ENCODE data around the gene PPP3R1.

PPP3R1 gene, protein sequence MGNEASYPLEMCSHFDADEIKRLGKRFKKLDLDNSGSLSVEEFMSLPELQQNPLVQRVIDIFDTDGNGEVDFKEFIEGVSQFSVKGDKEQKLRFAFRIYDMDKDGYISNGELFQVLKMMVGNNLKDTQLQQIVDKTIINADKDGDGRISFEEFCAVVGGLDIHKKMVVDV

GRCh38 chr2:68252400-68253218 lies at the start of gene PPP3R1:
PPP3R1 (minus strand) TSS chr2:68252532; CDS start chr2:68252127, 405 bp downstream.
- Mint-ChIP-seq H3K9me3 (no peaks in the 10 kb centered on the region), H3K36me3 (ENCODE audit: low read depth) (peaks cover 17% of the 10 kb centered on the region), H3K27me3 (no peaks in the 10 kb centered on the region), H3K27ac (peak within 1 kb of the TSS; percentile 98), H3K4me1 (ENCODE audit: low read depth) (peaks cover 33% of the 10 kb centered on the region), H3K4me3 (peak within 1 kb of the TSS; percentile 88)

- H3K9me3 Mint-ChIP-seq = no peaks in the 10 kb centered on the region
- no peak overlapping the region for H3K4me3 Mint-ChIP-seq
- H3K36me3 Mint-ChIP-seq (ENCODE audit: low read depth) = no peaks in the 10 kb centered on the region
- H3K27ac Mint-ChIP-seq = no peak overlapping the region
- H3K27me3 Mint-ChIP-seq = no peaks in the 10 kb centered on the region
- H3K4me1 Mint-ChIP-seq (ENCODE audit: low read depth) = no peaks in the 10 kb centered on the region
These were observed 43.2 kb upstream of the PPP3R1 start for GRCh38 chr2:68295516-68295915.

DNA sequence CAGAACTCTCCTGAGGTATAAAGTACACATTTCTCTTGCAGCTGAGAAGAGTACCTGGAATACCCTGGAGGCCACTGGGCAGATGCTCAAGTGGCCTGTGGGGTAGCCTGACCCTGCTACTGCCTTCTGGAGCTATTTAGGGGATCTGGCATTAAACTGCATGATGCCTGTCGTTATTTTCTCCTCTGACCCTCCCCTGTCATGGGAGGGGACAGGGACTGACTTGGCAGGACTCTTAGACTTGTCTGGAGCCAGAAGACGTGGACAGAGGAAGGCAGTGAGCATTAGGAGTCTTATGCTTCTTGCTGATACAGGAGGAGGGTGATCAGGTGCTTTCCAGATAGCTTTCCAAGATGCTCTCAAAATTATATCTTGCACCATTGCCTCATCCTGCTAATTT lies 42.6 kb upstream of the PPP3R1 start:
- no peaks in the 10 kb centered on the region for H3K36me3 Mint-ChIP-seq (ENCODE audit: low read depth)
- no peaks in the 10 kb centered on the region for H3K9me3 Mint-ChIP-seq
- no peaks in the 10 kb centered on the region for H3K4me1 Mint-ChIP-seq (ENCODE audit: low read depth)
- H3K27me3 Mint-ChIP-seq = no peaks in the 10 kb centered on the region
- no peak overlapping the region for H3K27ac Mint-ChIP-seq
- H3K4me3 Mint-ChIP-seq = no peak overlapping the region

DNA sequence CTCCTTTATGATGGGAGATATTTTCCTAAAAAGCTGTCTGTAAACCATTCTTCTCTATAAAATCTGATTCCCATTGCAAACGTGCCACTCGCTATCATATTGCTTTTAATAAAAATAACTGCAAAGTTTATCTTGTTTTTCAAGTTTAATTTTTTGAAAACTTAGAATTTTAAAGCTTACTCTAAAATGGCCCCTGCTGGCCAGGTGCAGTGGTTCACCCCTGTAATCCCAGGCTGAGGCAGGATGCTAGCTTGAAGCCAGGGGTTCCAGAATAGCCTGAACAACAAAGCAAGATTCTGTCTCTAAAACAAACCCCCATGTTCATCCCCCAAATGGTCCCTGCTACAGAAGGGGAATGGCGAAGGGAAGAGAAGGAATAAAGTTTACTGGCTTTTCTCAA lies 41.9 kb upstream of the PPP3R1 start:
- Mint-ChIP-seq H3K9me3 (no peaks in the 10 kb centered on the region), H3K4me3 (no peak overlapping the region), H3K36me3 (ENCODE audit: low read depth) (no peaks in the 10 kb centered on the region), H3K27me3 (no peaks in the 10 kb centered on the region), H3K4me1 (ENCODE audit: low read depth) (no peaks in the 10 kb centered on the region), H3K27ac (no peak overlapping the region)

DNA sequence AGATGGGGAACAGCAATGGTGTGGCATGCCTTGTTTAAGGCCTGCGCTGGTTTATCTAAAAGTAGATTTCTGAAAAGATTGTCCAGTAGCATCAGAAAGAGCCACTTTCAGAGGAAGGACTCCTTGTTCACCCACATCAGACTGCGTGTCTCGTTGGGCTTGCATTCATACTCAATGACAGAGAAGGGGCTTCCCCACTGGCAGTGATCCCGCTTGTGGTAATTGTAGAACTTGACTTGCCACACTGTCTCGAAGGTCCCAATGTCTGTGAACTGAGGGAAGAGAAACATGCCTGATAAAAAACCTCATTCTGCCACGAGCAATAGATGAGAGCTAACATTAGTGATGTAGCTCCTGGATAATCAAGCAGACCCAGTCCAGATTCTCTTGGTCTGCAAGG lies 41.4 kb upstream of the PPP3R1 start:
- Mint-ChIP-seq H3K4me1 (ENCODE audit: low read depth) (no peaks in the 10 kb centered on the region), H3K27me3 (no peaks in the 10 kb centered on the region), H3K36me3 (ENCODE audit: low read depth) (no peaks in the 10 kb centered on the region), H3K4me3 (no peak overlapping the region), H3K9me3 (no peaks in the 10 kb centered on the region), H3K27ac (no peak overlapping the region)

GRCh38 chr2:68293024-68293423 lies 40.7 kb upstream of the PPP3R1 start:
- Mint-ChIP-seq H3K27ac (no peak overlapping the region), H3K9me3 (no peaks in the 10 kb centered on the region), H3K36me3 (ENCODE audit: low read depth) (no peaks in the 10 kb centered on the region), H3K4me1 (ENCODE audit: low read depth) (no peaks in the 10 kb centered on the region), H3K4me3 (no peak overlapping the region), H3K27me3 (peaks cover 7% of the 10 kb centered on the region)

DNA sequence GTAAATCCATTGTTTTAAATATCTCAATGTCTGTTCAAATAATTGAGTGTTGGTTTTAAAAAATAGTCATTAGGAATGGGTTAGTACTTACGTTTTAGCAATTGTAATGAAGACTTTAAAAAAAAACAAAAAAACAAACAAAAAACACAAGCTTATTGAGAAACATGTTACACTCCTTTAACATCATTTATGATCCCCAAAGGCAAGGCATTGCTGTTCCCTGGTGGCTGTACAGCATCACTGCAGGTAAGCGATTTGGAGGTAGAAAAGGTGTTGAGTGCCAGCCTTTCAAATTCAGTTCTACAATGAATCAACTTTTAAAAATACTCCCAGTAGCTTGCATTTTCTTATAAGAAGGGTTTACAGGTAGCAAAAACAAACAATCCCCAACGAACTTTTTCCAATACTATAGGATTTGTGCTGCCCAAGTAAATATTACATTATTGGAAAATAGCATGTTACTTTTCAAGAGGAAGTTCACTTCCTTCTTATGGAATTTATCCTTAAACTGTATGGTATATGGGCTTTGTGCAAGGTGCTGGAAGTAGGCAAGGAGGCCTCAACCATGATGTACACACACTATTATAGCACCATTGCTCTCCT lies 39.9 kb upstream of the PPP3R1 start:
- no peaks in the 10 kb centered on the region for H3K9me3 Mint-ChIP-seq
- H3K4me1 Mint-ChIP-seq (ENCODE audit: low read depth) = no peaks in the 10 kb centered on the region

DNA sequence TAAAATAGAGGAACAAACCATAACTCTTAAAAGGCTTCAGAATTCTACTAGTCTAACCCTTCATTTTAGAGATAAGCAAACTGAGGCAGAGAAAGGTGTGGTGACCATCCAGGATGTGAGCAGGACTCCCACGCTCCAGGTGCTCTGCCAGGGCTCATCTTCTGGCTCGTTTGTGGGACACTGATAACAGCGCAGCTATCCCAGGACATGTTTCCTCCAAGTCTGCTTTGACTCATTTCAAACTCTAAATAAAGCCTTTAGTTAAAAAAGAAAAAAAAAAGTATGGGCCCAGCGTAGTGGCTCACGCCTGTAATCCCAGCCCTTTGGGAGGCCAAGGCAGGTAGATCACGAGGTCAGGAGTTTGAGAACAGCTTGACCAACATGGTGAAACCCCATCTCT lies 39.0 kb upstream of the PPP3R1 start:
- Mint-ChIP-seq H3K4me3 (no peak overlapping the region), H3K4me1 (ENCODE audit: low read depth) (no peaks in the 10 kb centered on the region), H3K27me3 (peaks cover 18% of the 10 kb centered on the region), H3K9me3 (no peaks in the 10 kb centered on the region), H3K36me3 (ENCODE audit: low read depth) (no peaks in the 10 kb centered on the region), H3K27ac (no peak overlapping the region)

More for the DNA sequence above, 39.9 kb upstream of the PPP3R1 start:
- H3K27me3 Mint-ChIP-seq = peaks cover 15% of the 10 kb centered on the region
- no peaks in the 10 kb centered on the region for H3K36me3 Mint-ChIP-seq (ENCODE audit: low read depth)
- H3K27ac Mint-ChIP-seq = no peak overlapping the region
- H3K4me3 Mint-ChIP-seq = no peak overlapping the region

DNA sequence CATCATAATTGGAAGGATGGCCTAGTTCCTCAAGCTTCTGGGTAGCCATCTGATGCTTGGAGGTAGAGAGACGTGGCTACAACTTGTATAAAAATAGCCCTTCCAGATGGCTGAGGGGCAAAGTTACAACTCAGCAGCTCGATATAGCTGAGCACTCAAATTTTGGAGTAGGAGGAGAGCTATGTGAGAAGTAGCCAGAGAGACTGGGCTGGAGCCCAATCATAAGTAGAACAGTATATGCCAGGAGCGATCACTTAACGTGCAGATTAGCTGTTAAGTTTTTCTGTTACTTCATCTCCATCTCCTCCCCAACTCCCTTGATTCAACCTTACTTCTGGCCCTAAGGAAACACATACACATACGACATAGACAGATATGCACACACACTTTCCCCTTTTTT lies 38.6 kb upstream of the PPP3R1 start:
- H3K9me3 Mint-ChIP-seq = no peaks in the 10 kb centered on the region
- H3K36me3 Mint-ChIP-seq (ENCODE audit: low read depth) = no peaks in the 10 kb centered on the region
- H3K27ac Mint-ChIP-seq = no peak overlapping the region
- H3K4me3 Mint-ChIP-seq = no peak overlapping the region
- peaks cover 21% of the 10 kb centered on the region for H3K27me3 Mint-ChIP-seq
- no peaks in the 10 kb centered on the region for H3K4me1 Mint-ChIP-seq (ENCODE audit: low read depth)

DNA sequence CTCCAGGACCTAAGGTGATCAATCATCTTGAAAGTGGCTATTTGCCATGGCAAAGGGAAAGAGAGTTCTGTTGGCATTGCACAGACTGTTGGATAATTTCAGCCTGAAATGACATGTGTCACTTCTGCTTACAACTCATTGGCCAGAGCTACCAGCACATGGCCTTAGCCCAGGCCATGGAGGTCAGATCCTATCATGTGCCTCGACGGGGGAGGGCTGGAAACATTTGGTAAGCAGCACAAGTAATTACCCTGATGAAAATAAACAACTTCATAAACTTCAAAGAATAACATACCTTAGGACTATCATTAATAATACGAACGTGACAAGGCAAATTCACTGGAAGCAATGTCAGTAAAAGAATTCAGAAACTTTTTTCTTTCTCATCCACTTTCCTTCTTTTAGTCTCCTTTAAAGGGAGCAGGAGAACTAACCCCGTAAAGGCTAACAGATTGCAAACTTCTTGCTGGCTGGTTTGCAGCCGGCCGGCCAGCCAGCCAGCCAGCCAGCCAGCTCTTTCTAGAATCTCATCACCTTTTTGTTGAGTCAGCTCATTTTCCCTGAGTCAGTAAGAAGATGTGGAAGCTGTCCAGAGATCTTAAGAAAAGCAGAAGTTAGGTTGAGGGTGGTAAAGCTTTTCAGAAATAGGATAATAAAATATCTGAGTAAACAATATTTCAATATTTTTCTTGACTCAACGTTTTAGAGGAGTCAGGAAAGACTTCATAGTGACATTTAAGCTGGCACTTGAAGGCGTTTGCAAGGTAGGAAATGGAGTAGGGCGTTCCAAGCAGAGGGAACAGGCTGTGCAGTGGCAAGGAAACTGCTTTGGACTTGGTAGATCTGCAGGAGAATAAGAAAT lies 35.5 kb upstream of the PPP3R1 start:
- Mint-ChIP-seq H3K4me3 (no peak overlapping the region), H3K27ac (no peak overlapping the region), H3K27me3 (peaks cover 28% of the 10 kb centered on the region), H3K4me1 (ENCODE audit: low read depth) (no peaks in the 10 kb centered on the region), H3K36me3 (ENCODE audit: low read depth) (no peaks in the 10 kb centered on the region), H3K9me3 (no peaks in the 10 kb centered on the region)

- H3K36me3 Mint-ChIP-seq (ENCODE audit: low read depth) = no peaks in the 10 kb centered on the region
- H3K27me3 Mint-ChIP-seq = peaks cover 28% of the 10 kb centered on the region
- H3K27ac Mint-ChIP-seq = no peak overlapping the region
- H3K4me3 Mint-ChIP-seq = no peak overlapping the region
- no peaks in the 10 kb centered on the region for H3K9me3 Mint-ChIP-seq
- no peaks in the 10 kb centered on the region for H3K4me1 Mint-ChIP-seq (ENCODE audit: low read depth)
These were observed 32.6 kb upstream of the PPP3R1 start for GRCh38 chr2:68284896-68285295.

DNA sequence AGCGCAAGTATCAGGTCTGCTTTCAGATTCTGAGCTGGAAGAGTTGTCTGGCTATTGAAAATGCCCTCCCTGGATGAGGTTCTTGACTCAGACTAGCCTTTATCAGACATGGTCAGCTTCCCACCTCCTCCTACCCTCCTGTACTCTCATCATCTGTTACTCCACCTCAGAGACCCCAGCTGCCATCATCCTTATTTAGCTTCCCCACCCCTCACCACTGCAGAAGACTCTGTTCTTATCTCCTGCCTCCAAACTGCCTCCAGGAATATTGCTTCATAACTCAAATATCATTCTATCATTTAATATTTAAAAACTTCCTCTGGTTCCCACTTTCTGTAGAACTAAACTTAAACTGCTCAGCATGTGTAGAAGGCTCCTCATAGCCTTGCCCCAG lies 31.1 kb upstream of the PPP3R1 start:
- Mint-ChIP-seq H3K4me1 (ENCODE audit: low read depth) (no peaks in the 10 kb centered on the region), H3K27ac (no peak overlapping the region)

GRCh38 chr2:68282811-68283418 lies 30.6 kb upstream of the PPP3R1 start:
- Mint-ChIP-seq H3K36me3 (ENCODE audit: low read depth) (no peaks in the 10 kb centered on the region), H3K27me3 (peaks cover 20% of the 10 kb centered on the region), H3K4me3 (no peak overlapping the region), H3K27ac (no peak overlapping the region), H3K9me3 (no peaks in the 10 kb centered on the region), H3K4me1 (ENCODE audit: low read depth) (no peaks in the 10 kb centered on the region)

More for the DNA sequence above, 31.1 kb upstream of the PPP3R1 start:
- no peaks in the 10 kb centered on the region for H3K36me3 Mint-ChIP-seq (ENCODE audit: low read depth)
- H3K4me3 Mint-ChIP-seq = no peak overlapping the region
- H3K27me3 Mint-ChIP-seq = peaks cover 25% of the 10 kb centered on the region
- H3K9me3 Mint-ChIP-seq = no peaks in the 10 kb centered on the region

DNA sequence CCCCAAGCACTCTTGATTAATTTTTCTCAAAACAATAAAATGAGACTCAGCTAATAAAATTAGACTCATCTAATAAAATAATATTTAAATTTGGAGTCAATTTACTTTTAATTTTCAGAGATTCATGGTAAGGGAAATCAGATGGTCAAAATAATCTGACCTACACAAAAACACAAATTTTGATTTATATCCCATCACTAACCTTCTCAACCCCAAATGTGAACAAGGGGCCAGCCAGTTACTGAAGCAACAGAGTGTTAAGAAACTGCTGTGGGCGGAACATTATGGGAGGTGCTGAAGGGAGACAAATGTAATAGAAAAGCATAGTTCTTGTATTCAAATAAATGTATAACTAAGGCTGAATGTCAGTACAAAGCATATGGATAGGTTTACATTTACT lies 28.5 kb upstream of the PPP3R1 start:
- peaks cover 16% of the 10 kb centered on the region for H3K27me3 Mint-ChIP-seq
- H3K4me1 Mint-ChIP-seq (ENCODE audit: low read depth) = no peaks in the 10 kb centered on the region
- no peaks in the 10 kb centered on the region for H3K9me3 Mint-ChIP-seq
- H3K4me3 Mint-ChIP-seq = no peak overlapping the region
- no peak overlapping the region for H3K27ac Mint-ChIP-seq
- H3K36me3 Mint-ChIP-seq (ENCODE audit: low read depth) = no peaks in the 10 kb centered on the region
